IMR-90 (cell line): ENCODE data around the gene SPAAR. TPM values are rescaled to one million over a fixed set of nuclear protein-coding genes. Genes with fewer than 3 reads are reported as not detected.

Experiments
- ATAC-seq: fragments of 200-7000 bp; cut with Tn5 transposase; 2 replicates; pipeline ENCODE4 v1.9.1; 2020; ENCODE audit warnings: low read depth, mild to moderate bottlenecking, moderate library complexity
- BruUV-seq: library from RNA; stranded (reverse); fragments of 400-500 nt; replicated peaks from 2 replicates; lab custom pipeline; 2021; lab: Mats Ljungman, UMichigan
- CTCF ChIA-PET: fragments of 300-600 bp; formaldehyde crosslinking; extraction: SDS; loops from one replicate; lab custom pipeline; 2021; ENCODE audit warnings: antibody characterized with exemption; lab: Yijun Ruan, JAX
- POLR2A ChIA-PET: fragments of 300-600 bp; sonication (Branson Sonifier 250); formaldehyde crosslinking; loops from one replicate; lab custom pipeline; 2022; ENCODE audit warnings: antibody characterized with exemption; ENCODE audit not compliant: unreplicated experiment; lab: Charles Lee
- DNase-seq: peaks from one replicate; pipeline ENCODE4 v3.0.0; 2013
- H2AFZ ChIP-seq: replicated peaks from 2 replicates; pipeline ENCODE3; 2013; ENCODE audit warnings: low read length, mild to moderate bottlenecking; ENCODE audit not compliant: poor library complexity
- H2AK5ac ChIP-seq: 2 replicates; pipeline ENCODE4 v1.6.1; 2013; ENCODE audit warnings: low read depth, low read length, inconsistent platforms
- H2AK9ac ChIP-seq: replicated peaks from 2 replicates; pipeline ENCODE3; 2013; ENCODE audit warnings: mild to moderate bottlenecking, low read depth, low read length, moderate library complexity; ENCODE audit not compliant: poor library complexity
- H2BK120ac ChIP-seq: 2 replicates; pipeline ENCODE4 v1.6.1; 2013; ENCODE audit warnings: low read depth, low read length, inconsistent platforms
- H2BK15ac ChIP-seq: 3 replicates; pipeline ENCODE4 v1.6.1; 2013; ENCODE audit warnings: low read depth, low read length, inconsistent platforms
- H2BK20ac ChIP-seq: 2 replicates; pipeline ENCODE4 v1.6.1; 2013; ENCODE audit warnings: low read depth, mild to moderate bottlenecking, inconsistent platforms, low read length, moderate library complexity
- H2BK5ac ChIP-seq: 2 replicates; pipeline ENCODE4 v1.6.1; 2013; ENCODE audit warnings: mild to moderate bottlenecking, low read depth, low read length, inconsistent platforms; ENCODE audit not compliant: poor library complexity, severe bottlenecking
- H3K14ac ChIP-seq: replicated peaks from 2 replicates; pipeline ENCODE4 v1.6.1; 2013; ENCODE audit warnings: low read depth, low read length, inconsistent platforms
- H3K18ac ChIP-seq: 2 replicates; pipeline ENCODE4 v1.6.1; 2013; ENCODE audit warnings: low read depth, low read length, control low read depth
- H3K23ac ChIP-seq: 2 replicates; pipeline ENCODE4 v1.6.1; 2013; ENCODE audit warnings: low read depth, low read length, inconsistent platforms
- H3K27ac ChIP-seq: 2 replicates; pipeline ENCODE4 v1.5.1; 2013; ENCODE audit warnings: mild to moderate bottlenecking, control low read depth, low read length; ENCODE audit not compliant: insufficient read depth
- H3K27me3 ChIP-seq: 2 replicates; pipeline ENCODE4 v1.6.1; 2013; ENCODE audit warnings: low read length; ENCODE audit not compliant: control insufficient read depth, insufficient read depth
- H3K36me3 ChIP-seq: 2 replicates; pipeline ENCODE4 v1.6.1; 2013; ENCODE audit warnings: low read length, mixed read lengths; ENCODE audit not compliant: control insufficient read depth, insufficient read depth
- H3K4ac ChIP-seq: 2 replicates; pipeline ENCODE4 v1.6.1; 2013; ENCODE audit warnings: low read depth, low read length, inconsistent platforms
- H3K4me1 ChIP-seq: 2 replicates; pipeline ENCODE4 v1.6.1; 2013; ENCODE audit warnings: low read length, mixed read lengths; ENCODE audit not compliant: control insufficient read depth, insufficient read depth
- H3K4me2 ChIP-seq: 2 replicates; pipeline ENCODE4 v1.6.1; 2013; ENCODE audit warnings: low read depth, mild to moderate bottlenecking, control low read depth, low read length, moderate library complexity
- H3K4me3 ChIP-seq: 2 replicates; pipeline ENCODE4 v1.5.1; 2013; ENCODE audit warnings: low read depth, mild to moderate bottlenecking, control low read depth, low read length, moderate library complexity; ENCODE audit not compliant: insufficient read depth
- H3K56ac ChIP-seq: 2 replicates; pipeline ENCODE4 v1.6.1; 2013; ENCODE audit warnings: low read length, inconsistent platforms; ENCODE audit not compliant: insufficient read depth; ENCODE audit errors: extremely low read depth
- H3K79me1 ChIP-seq, 2 experiments: 2 replicates each; pipeline ENCODE4 v1.6.1; 2013; ENCODE audit warnings: low read length in 2 of 2, inconsistent platforms in 1 of 2, low read depth in 1 of 2
- H3K9ac ChIP-seq: 2 replicates; pipeline ENCODE4 v1.6.1; 2013; ENCODE audit warnings: low read depth, low read length, control low read depth
- H3K9me1 ChIP-seq: 2 replicates; pipeline ENCODE4 v1.6.1; 2013; ENCODE audit warnings: low read length, inconsistent platforms; ENCODE audit not compliant: insufficient read depth
- H3K9me3 ChIP-seq: 2 replicates; pipeline ENCODE4 v1.6.1; 2013; ENCODE audit warnings: low read length; ENCODE audit not compliant: control insufficient read depth, insufficient read depth
- H4K20me1 ChIP-seq: 2 replicates; pipeline ENCODE4 v1.6.1; 2013; ENCODE audit warnings: low read length, inconsistent platforms; ENCODE audit not compliant: insufficient read depth
- H4K5ac ChIP-seq: 2 replicates; pipeline ENCODE4 v1.6.1; 2013; ENCODE audit warnings: mild to moderate bottlenecking, low read depth, low read length, control low read depth
- H4K8ac ChIP-seq, 2 experiments: 2 replicates each; pipeline ENCODE4 v1.6.1; 2013; ENCODE audit warnings: low read depth in 2 of 2, low read length in 2 of 2, control low read depth in 1 of 2, inconsistent platforms in 1 of 2
- H4K91ac ChIP-seq: 2 replicates; pipeline ENCODE4 v1.6.1; 2013; ENCODE audit warnings: low read depth, low read length, inconsistent platforms; ENCODE audit not compliant: insufficient read depth
- BHLHE40 ChIP-seq: fragments of 150-350 bp; IDR thresholded peaks from 2 replicates; pipeline ENCODE4 v1.6.1; 2016; ENCODE audit warnings: mild to moderate bottlenecking, low read depth, low read length
- CHD1 ChIP-seq: IDR thresholded peaks from 2 replicates; pipeline ENCODE4 v1.6.1; 2012; ENCODE audit warnings: low read depth, low read length, improper control_type of control experiment
- ELK1 ChIP-seq: fragments of 150-350 bp; IDR thresholded peaks from 2 replicates; pipeline ENCODE4 v1.6.1; 2016; ENCODE audit warnings: low read depth, mild to moderate bottlenecking, low read length, moderate library complexity, borderline replicate concordance
- MXI1 ChIP-seq: IDR thresholded peaks from 2 replicates; pipeline ENCODE4 v1.6.1; 2012; ENCODE audit warnings: low read depth, mild to moderate bottlenecking, low read length, moderate library complexity, borderline replicate concordance
- NFE2L2 ChIP-seq: fragments of 150-350 bp; IDR thresholded peaks from 2 replicates; pipeline ENCODE4 v1.6.1; 2016; ENCODE audit warnings: low read depth, mild to moderate bottlenecking, low read length
- POLR2A ChIP-seq: IDR thresholded peaks from 2 replicates; pipeline ENCODE4 v1.6.1; 2012; ENCODE audit warnings: mild to moderate bottlenecking, low read depth, low read length
- RAD21 ChIP-seq: IDR thresholded peaks from 2 replicates; pipeline ENCODE4 v1.6.1; 2012; ENCODE audit warnings: low read length, improper control_type of control experiment
- RFX5 ChIP-seq: IDR thresholded peaks from 2 replicates; pipeline ENCODE4 v1.8.0; 2012; ENCODE audit warnings: low read depth, mild to moderate bottlenecking, low read length, moderate library complexity
- SMC3 ChIP-seq: fragments of 150-350 bp; IDR thresholded peaks from 2 replicates; pipeline ENCODE4 v1.6.1; 2016; ENCODE audit warnings: low read depth, mild to moderate bottlenecking, antibody characterized with exemption, low read length, moderate library complexity
- WGBS, 2 experiments: methylation state at CpG; one replicate each; pipeline versions ENCODE4 v1.1.5 to v1.1.7; 2013; ENCODE audit warnings: missing lambda C conversion rate in 2 of 2; ENCODE audit not compliant: insufficient read length in 1 of 2; ENCODE audit errors: extremely low coverage in 2 of 2; 5-methylcytosine and 5-hydroxymethylcytosine counted together
- dilution Hi-C: fragments of 300-500 bp; cut with HindIII; formaldehyde crosslinking; loops from one replicate; pipeline ENCODE4 v1.14.3; 2018; ENCODE audit warnings: low sequenced_read_pairs; ENCODE audit not compliant: unreplicated experiment
- in situ Hi-C: fragments of 300-500 bp; cut with MboI; formaldehyde crosslinking; loops from 3 replicates; pipeline ENCODE4 v1.14.3; 2019; ENCODE audit warnings: low sequenced_read_pairs, inconsistent platforms, mixed read lengths
- intact Hi-C: fragments of 100-400 bp; cut with micrococcal nuclease; formaldehyde crosslinking; loops from 2 replicates; pipeline ENCODE4 v1.10.0; 2022
- polyA plus RNA-seq, 3 experiments: library from polyadenylated mRNA; depleted of rRNA; stranded (reverse); fragments of >200 nt; gene quantifications; 2 replicates each; pipeline ENCODE4 v1.2.3, GENCODE V29; 2012; ENCODE audit warnings: low replicate concordance in 1 of 3
- total RNA-seq: library from RNA; depleted of rRNA; stranded (reverse); fragments of >200 nt; gene quantifications from 2 replicates; pipeline ENCODE4 v1.2.3, GENCODE V29; 2012

The SPAAR gene
- total and polyA plus RNA-seq, 2 of the 4 experiments (the other 2 are of a cell fraction) = 0.18 to 0.32 TPM

- Histone ChIP-seq H3K36me3 (no peaks in the 10 kb centered on the region), H4K8ac (no peak overlapping the region), H3K27ac (no peak overlapping the region), H3K4me3 (no peak overlapping the region), H4K91ac (peak overlapping the region; percentile 51; the same call in 1 of the 2 replicates), H3K4ac (no peak overlapping the region), H3K27me3 (no peaks in the 10 kb centered on the region), H3K4me1 (peaks cover 11% of the 10 kb centered on the region), H2BK120ac (no peak overlapping the region), H3K4me2 (no peak overlapping the region), H2AK5ac (no peak overlapping the region), H4K5ac (no peak overlapping the region), H3K9ac (no peak overlapping the region), H2BK20ac (peak overlapping the region; percentile 72; the same call in 1 of the 2 replicates), H2AK9ac (no peak overlapping the region), H3K9me3 (no peaks in the 10 kb centered on the region), H3K56ac (no peak overlapping the region), H3K23ac (no peak overlapping the region), H4K20me1 (no peaks in the 10 kb centered on the region), H2AFZ (no peak overlapping the region), H3K9me1 (peaks cover 14% of the 10 kb centered on the region), H2BK15ac (0 out of 3 replicates have a peak overlapping the region, but pooled peaks have one; percentile 49), H3K14ac (no peak overlapping the region), H3K79me1 (no peaks in the 10 kb centered on the region), H2BK5ac (no peak overlapping the region), H3K18ac (no peak overlapping the region)
- DNase-seq = no peak
- in situ Hi-C loops (no loop called here), dilution Hi-C loops (no loop called here), intact Hi-C loops (no loop called here)
- ChIA-PET POLR2A (no interaction called here), CTCF (interaction anchor here (0.6 kb wide), 1 partner anchor 143 kb away, joined by 3 read pairs; no protein-coding TSS in a partner anchor)
- no peak for ATAC-seq
- TF ChIP-seq POLR2A (no peak), RFX5 (no peak), RAD21 (no peak), MXI1 (no peak), NFE2L2 (no peak), CHD1 (no peak), BHLHE40 (no peak), ELK1 (no peak), SMC3 (no peak)
- WGBS, 2 experiments = 100% methylated on average over 1 of the region's 3 CpGs; no CpG with 5 or more reads in 1 of the 2 experiments
- no TSS peak for BruUV-seq
Observed at GRCh38 chr9:35932735-35933134, 23.4 kb downstream of the SPAAR start.
